SHP77 treated with DMSO at 0.1 percent for 48 hours (cell line): Measurements from ENCODE around the gene SEC22C.
"Not testable (repeated sequence)": the region's sequence is repeated elsewhere in the genome, so short reads cannot be mapped to it uniquely, and the experiment has no call there.

Source experiments
- DNase-seq: peaks from one replicate; lab custom pipeline; 2025; lab: John Stamatoyannopoulos, UW

Gene SEC22C

GRCh38 chr3:42579346-42579745 is 2.4 kb downstream of the SEC22C start:
- DNase-seq, result not testable (repeated sequence)

GRCh38 chr3:42578054-42578453 is 3.7 kb downstream of the SEC22C start:
- DNase-seq, result no peak

DNA sequence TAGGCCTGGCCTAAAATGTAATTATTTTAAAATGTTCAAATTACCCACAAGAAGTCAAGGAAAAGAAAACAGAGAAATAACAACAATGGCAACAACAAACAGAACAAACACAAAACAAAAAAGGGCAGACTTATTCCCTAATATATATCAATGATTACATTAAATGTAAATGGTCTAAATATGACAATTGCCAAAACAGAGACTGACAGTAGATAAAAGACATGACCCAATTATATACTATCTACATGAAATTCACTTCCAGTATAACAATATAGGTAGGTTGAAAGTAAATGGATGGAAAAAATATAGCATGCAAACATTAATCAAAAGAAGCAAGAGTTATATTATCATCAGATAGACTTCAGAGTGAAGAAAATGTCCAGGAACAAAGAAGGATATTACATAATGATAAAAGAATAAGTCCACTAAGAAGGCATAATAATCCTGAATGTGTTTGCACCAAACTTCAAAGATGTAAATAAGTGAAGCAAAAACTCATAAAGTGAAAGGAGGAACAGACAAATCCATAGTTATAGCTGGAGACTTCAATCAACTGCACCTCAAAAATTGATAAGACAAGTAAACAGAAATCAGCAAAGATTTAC is 6.5 kb downstream of the SEC22C start:
- no peak for DNase-seq

GRCh38 chr3:42572278-42572677 is 9.5 kb downstream of the SEC22C start:
- no peak for DNase-seq

- no peak for DNase-seq
These were observed 12.1 kb downstream of the SEC22C start for GRCh38 chr3:42569593-42570142.

- no peak for DNase-seq
These were observed 19.5 kb downstream of the SEC22C start for GRCh38 chr3:42562047-42562907.

- no peak for DNase-seq
These were observed 23.9 kb downstream of the SEC22C start for GRCh38 chr3:42557854-42558253.

DNA sequence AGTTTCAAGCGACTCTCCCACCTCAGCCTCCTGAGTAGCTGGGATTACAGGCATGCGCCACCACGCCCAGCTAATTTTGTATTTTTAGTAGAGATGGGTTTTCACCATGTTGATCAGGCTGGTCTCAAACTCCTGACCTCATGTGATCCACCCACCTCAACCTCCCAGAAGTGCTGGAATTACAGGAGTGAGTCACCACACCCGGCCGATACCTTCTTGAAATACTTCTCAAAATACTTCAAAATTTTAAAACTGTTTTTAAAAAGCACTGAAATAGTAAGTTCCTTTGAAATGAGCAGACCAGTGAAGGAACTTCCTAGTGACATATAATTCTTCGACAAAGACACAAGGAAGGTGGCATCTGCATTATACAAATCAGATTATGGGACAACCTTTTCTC is 24.9 kb downstream of the SEC22C start:
- DNase-seq, result not testable (repeated sequence)

DNA sequence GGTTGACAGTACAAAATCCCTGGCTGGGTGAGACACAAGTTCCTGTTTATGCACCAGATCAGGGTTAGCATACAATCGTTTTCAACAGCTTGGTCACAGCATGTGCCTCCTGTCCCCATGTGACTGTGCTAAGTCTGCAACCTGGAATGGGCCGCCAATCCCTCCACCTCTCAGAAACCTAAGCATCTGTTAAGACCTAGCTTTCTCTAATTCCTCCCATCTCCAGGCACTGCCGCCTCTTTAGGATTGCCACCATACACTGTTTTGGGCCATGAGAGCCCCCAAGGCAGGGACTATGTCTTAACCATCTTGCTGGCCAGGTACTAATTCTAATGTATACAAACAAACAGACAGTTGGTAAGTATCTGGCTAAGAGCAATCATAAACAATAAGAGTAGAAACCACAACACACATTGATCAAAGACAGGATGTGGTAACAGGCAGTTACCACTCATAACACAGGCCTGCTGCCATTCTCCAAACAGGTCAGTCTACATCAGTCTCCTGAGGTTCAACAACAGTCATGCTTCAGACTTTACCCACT is 25.6 kb downstream of the SEC22C start:
- DNase-seq, result no peak

- no peak for DNase-seq
These were observed 28.9 kb downstream of the SEC22C start for GRCh38 chr3:42552830-42553229.

DNA sequence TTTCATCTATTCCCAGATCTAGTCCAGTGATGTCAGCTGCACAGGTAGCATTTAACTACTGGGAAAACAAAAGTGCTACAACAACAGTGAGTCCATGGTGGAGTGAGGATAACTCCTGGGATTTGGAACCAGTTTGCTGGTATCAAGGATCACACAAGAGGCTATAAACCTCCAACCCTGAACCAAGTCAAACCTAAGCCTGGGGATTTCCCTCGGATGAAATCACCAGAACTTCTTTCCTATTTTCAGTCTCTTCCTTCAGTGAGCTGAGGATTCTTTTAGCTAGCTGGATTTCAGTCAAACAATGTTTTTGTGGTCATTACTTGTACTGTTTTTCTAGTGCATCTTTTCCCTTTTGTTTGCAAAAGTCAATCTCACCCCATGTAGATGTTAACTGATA is 31.5 kb downstream of the SEC22C start:
- no peak for DNase-seq

DNA sequence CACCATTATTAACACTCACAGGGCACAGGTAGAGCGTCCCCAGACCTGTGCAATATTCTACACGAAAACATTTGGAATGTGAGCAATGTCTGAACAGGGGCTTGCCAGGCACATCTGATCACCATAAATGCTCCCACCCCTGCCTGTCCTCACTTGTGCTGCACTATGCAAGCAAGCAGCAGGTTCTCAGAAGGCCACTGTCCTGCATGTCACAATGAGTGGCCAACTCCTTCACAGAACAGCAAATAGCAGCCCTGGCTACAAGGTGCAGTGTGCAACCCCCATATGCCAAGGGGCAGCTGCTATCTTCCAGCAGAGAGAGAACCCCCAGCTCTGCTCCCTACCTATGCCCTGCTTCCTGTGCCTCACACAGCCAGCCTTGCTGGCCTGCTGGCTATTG is 32.6 kb downstream of the SEC22C start:
- no peak for DNase-seq

DNA sequence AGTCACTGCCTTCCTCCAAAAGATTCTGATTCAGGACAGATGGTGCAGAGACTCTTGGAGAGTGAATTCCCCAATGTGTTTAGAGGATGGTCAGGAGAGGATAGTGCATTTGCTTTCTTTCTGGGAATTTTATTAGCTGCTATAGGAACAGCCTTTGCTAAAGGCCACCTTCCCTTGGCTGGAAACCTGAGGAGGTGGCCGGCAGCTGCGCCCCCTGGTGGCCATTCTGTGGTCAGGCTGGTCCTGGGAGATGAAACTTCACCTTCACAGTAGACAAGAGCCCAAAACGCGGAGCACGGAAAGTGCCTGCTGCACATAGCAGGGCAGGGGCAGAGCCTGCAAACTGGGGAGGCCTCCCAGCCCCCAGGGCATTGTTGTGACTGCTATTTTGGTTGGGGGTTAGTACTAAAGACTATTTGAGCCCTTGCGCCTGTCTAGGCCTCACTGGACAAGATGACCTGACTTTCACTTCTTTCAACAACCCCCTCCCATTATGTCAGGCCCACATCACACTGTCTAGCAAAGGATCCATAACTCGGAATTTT is 34.3 kb downstream of the SEC22C start:
- peak; percentile 17 for DNase-seq

GRCh38 chr3:42546691-42547213 is 35.0 kb downstream of the SEC22C start:
- no peak for DNase-seq

GRCh38 chr3:42545284-42545900 is 36.4 kb downstream of the SEC22C start:
- no peak for DNase-seq

- peak; percentile 68 for DNase-seq
These were observed 37.1 kb downstream of the SEC22C start for GRCh38 chr3:42544492-42545283.

- DNase-seq, result no peak
These were observed 40.7 kb downstream of the SEC22C start for GRCh38 chr3:42541079-42541478.

- no peak for DNase-seq
These were observed 41.7 kb downstream of the SEC22C start for GRCh38 chr3:42539871-42540714.

DNA sequence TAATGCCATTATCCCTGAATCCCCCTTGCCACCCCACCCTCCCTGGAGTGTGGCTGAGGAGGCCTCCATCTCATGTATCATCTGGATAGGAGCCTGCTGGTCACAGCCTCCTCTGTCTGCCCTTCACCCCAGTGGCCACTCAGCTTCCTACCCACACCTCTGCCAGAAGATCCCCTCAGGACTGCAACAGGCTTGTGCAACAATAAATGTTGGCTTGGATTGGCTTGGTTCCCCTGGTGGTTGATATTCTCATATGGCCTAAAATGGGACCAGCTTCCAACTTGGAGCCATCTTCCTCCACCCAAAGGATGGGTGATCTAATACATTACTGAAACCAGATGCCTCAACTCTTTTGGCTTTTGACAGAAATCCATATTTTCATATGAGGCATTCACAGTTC is 44.4 kb downstream of the SEC22C start:
- no peak for DNase-seq
